ENCODE measurements around the gene ZDHHC7.

The ZDHHC7 gene

DNA sequence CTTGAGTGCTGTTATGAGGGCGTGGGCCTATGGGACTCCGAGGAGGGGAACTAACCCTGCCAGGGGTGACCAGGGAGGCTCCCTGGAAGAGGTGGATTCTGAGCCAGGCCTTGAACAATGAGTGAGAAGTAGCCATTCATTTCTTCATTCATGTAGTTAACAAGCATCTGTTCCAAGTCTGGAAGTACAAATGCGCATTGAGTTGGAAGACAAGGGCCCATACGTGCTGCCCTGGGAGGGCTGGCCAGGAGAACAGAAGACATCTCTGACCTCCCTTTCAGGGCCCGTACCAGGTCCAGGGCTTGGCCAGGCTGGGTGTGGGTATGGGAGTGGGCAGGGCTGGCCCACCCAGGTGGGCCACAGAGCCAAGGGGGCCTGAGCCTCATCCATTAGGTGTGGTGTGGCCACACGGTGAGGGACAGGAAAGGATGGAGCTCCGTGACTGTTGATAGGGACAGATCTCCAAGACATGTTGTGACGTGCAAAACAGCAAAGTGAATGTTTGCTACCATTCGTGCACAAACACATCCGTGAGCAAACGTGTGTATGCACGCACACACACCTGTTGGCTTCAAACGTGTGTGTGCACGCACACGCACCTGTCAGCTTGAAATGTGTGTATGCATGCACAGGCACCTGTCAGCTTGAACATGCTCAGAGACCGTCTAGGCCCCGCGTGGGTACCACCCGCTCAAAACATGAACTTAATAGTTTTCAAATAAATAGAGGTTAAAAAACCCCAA is 46.8 kb downstream of the ZDHHC7 start:
- no peak for DNase-seq (ENCODE audit: low spot score)

DNA sequence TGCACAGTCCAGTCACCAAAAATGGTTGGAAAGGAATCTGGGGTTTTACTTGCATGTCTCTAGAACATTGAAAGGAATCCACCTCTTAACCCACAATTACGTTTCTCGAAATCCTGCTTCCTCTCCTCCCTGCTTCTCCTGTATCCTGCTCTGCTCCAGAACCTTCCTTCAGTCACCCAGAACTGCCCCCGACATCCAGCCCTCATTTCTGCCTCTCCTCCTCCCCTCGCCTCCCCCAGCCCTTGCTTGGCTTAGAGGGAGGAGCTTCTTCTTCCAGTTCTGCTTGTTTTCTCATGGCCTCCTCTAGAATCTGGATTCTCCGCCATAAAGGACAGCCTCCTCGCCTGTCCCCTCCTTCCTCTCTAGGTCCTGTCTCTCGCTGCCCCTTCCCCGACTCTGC is 48.3 kb downstream of the ZDHHC7 start:
- no peak for DNase-seq (ENCODE audit: low spot score)

DNA sequence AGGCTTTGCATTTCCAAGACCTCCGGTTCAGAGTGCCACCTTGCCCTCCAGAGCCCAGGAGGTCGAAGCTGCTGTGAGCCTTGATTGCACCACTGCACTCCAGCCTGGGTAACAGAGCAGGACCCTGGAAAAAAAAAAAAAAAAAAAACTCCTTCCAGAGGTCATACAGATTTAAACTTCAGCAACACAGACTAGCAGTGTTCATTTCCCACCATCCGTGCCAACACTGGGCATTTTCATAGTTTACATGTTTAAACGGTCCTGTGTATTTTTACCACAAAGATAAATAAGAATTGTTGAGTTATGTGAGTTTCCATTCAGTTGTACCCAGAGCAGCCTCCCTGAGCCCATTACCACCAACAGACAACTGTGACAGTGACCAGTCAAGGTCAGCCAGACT is 50.4 kb downstream of the ZDHHC7 start:
- no peak for DNase-seq (ENCODE audit: low spot score)

DNA sequence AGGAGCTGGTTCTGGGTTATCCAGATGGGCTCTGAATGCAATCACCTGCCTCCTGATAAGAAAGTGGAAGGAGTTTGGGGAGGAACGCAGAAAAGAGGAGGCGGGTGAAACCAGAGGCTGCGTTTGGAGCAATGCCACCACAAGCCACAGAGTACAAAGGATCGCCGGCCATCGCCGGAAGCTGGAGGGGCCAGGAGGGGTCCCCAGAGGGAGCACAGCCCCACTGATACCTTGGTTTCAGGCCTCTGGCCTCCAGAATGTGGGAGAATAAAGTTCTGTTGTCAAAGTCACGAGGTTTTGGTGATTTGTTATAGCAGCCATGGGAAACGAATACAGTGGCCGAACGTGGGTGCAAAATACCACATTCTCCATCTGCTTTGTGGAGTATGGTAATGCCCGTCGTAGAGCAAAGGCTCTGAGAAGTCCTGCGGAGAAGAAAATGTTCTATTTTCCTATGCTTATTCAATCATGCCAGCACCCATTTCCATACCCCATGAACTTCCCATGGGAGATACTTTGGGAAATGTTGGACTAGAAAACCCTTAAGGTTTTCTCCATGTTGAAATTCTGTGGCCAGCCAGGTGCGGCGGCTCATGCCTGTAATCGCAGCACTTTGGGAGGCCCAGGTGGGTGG is 51.4 kb downstream of the ZDHHC7 start:
- DNase-seq (ENCODE audit: low spot score), result no peak

DNA sequence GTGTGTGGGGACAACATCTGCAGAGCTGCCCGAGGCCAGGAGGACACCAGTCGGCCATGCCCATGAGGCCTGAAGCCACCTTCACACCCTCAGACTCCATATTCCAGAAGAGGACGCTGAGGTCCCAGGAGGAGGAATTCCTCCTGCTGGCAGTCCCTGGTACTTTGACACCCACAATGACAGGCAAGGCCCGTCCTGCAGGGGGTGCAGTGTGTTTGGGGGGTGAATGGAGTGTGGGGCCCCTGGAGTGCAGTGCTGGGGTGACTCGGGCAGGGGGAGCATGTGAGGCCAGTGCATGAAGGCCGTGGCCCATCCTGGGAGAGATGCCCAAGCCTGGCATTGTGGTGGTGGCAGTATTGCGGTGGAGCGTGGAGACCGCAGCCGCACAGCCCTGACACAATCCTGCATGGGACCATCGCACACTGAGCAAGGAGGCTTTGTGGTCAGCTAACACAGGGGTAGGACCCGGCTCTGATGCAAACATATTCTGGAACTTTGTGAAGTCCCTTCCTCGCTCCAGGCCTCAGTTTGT is 52.2 kb downstream of the ZDHHC7 start:
- DNase-seq (ENCODE audit: low spot score), result no peak

DNA sequence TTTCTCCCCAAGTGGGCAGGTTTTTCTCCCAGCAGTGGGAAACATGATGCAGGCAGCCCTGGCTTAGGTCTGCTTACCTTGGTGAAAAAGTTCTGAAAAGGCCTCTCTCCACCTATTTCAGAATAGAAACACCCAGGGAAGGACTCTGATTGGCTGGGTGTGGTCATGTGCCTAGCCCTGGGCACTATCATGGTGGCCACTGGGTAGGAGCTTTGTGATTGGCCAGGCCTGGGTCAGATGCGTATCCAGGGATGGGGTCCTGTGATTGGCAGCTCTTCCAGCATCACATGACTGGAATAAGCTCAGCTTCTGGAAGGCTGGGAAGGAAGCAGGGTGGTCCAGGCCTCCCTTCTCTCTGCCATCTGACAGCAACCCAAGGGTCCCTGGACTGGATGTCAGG is 53.5 kb downstream of the ZDHHC7 start:
- DNase-seq (ENCODE audit: low spot score), result no peak

DNA sequence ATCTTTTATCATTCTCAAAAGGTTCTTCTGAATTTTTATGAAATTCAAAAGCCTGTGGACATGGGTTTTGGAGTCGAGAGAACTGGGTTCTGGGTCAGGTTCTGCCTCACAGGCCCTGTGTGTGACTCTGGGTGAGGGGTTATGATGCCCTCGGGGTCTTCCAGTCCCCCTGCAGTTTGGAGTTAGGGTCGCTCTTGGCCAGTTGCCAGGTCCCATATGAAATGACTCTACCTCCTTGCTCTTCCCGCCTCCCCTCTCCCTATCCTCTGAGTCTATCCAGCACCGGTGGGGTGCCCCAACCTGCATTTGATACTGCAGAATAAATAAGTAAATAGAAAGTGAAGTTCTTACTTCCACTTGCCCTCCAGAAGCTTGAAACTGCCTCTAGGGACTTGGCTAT is 54.1 kb downstream of the ZDHHC7 start:
- no peak for DNase-seq (ENCODE audit: low spot score)

DNA sequence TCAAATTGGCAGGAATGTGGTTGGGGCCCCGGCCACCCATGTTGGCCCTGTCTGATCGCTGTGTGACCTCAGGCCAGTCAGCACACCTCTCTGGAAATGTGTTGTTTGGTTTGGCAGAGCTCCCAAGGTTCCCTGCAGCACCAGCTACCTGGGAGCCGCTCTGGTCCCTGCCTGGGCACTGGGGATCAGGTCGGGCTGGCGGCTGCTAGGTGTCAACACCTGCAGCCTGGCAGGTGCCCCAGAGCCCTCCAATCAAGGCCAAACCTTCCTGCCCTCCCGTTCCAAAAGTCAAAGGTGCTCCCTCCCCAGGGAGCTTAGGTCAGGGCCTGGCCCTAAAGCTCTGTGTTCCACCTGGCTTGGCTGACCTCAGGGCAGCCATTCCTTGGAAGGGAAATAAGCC is 55.9 kb downstream of the ZDHHC7 start:
- DNase-seq (ENCODE audit: low spot score), result no peak

DNA sequence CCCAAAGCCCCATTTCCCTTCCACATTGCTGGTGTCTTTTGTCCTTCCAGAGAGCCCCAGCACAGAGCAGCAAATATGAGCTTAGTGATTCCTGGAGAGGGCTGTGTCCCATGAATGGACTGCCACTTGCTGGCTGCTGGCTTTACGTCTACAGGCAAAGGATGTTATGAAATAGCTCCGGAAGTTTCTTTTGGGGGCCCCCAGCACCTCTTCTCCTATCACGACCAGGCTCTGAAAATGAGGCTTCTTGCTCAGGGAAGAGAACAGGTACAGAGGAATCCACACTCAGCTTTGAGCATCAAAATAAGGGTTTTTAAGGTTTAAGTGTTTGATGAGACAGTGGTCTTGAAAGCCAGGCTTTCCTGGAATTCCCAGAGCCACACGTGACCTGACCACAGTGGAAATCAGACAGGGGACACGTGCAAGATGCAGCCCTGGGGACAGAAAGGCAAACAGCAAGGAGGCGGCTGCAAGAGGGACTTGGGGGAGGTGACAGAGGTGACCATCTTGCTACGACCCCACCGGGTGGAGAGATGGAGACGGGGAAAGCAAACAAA is 58.1 kb downstream of the ZDHHC7 start:
- DNase-seq (ENCODE audit: low spot score), result no peak

DNA sequence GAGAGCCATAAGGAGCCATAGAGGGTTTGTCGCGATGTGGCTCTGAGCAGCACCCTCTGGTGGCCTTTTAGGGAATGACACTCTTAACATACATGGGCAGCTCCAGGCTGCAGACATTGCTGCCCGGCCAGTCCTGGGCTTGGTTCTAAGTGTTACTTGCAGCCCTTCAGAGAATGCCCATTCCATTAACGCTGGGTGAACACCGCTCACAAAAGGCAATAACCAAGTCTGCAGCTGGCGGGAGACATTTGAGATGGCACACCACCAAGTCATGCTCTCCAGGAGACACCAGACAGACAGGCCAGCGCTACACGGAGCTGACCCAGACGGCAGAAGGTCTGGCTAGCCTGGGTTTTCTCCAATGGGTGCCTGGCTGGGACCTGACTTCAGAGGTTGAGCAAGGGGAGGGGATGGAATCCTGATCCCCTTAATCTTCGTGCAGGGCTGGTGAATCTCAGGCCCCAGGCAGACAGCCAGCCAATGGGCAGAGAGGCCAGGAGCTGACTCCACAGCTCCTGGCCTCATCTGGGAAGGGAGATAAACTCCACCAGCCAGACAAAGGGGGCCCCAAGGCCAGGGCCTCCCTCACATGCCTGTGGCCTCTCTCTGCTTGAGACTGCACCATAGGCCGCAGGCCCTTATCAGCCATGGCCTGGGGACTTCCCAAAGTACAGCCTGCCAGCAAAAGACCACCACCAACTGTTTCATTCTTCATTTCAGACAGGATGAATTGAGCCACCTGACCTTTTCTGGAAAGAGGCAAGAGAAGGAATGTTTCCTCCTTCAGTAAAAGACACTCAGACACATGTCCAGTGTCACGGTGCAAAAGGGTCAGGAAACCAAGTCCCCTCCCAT is 58.8 kb downstream of the ZDHHC7 start:
- no peak for DNase-seq (ENCODE audit: low spot score)

DNA sequence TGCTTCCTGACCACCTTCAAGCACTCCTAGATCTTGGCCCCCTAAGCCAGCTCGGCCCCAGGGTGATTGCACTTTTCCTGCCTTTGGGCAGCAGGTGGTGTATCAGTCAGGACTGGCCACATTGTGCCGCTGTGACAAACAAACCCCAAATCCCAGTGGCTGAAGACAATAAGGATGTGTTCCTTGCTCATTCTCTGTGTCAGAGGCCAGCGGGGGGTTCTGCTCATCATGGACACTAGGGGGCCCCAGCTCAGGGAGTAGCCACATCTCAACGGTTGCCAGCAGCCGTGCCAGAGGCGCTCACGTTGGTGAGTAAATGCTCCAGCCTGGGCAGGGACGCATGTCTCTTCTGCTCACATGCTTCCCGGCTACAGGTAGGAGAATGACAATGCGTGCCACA is 60.4 kb downstream of the ZDHHC7 start:
- no peak for DNase-seq (ENCODE audit: low spot score)

DNA sequence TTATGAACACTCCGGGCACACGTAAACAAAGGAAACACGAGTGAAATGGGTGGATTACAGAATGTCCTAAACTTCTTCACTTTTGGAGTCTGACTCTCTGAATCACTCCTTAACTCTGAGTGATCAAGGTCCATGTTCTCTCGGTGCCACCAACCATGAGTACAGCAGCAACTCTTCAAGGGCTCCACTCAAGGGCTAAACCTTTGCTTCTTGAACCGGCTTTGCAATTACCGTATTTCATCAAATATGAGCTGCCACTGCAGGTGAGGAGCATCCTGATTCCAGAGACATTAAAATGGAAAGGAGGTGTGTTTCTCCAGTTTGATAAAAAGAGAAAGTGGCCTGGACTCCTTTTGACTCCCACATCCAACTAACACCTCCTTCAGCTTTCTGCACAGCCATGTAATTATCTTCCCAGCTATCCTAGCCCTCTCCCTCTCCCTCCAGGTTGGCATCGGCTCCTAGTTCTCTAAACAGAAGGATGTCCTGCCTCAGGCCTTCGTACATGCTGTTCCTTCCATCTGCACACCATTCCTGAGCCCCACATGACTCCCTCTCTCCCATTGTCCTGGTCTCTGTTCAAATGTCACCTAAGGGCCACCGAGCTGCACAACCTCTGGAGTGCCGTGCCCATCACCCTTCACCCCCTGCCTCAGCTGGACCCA is 61.4 kb downstream of the ZDHHC7 start:
- DNase-seq (ENCODE audit: low spot score), result no peak

DNA sequence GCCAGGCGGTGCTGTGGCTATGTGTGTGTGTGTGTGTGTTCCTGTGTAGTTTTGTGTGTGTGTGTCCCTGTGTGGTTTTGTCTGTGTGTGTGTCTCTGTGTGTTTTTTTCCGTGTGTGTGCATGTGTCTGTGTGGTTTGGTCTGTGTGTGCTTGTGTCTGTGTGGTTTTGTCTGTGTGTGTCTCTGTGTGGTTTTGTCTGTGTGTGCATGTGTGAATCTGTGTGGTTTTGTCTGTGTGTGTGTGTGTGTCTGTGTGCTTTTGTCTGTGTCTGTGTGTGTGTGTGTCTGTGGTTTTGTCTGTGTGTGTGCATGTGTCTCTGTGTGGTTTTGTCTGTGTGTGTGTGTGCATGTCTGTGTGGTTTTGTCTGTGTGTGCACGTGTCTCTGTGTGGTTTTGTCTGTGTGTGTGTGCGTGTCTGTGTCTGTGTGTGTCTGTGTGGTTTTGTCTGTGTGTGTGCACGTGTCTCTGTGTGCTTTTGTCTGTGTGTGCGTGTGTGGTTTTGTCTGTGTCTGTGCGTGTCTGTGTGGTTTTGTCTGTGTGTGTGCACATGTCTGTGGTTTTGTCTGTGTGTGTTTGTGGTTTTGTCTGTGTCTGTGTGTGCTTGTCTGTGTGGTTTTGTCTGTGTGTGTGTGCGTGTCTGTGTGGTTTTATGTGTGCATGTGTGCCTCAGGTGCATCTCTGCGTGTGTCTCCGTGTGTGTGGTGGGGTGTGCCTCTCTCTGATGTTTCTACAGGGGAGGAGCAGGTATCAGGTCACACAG is 62.3 kb downstream of the ZDHHC7 start:
- no peak for DNase-seq (ENCODE audit: low spot score)

DNA sequence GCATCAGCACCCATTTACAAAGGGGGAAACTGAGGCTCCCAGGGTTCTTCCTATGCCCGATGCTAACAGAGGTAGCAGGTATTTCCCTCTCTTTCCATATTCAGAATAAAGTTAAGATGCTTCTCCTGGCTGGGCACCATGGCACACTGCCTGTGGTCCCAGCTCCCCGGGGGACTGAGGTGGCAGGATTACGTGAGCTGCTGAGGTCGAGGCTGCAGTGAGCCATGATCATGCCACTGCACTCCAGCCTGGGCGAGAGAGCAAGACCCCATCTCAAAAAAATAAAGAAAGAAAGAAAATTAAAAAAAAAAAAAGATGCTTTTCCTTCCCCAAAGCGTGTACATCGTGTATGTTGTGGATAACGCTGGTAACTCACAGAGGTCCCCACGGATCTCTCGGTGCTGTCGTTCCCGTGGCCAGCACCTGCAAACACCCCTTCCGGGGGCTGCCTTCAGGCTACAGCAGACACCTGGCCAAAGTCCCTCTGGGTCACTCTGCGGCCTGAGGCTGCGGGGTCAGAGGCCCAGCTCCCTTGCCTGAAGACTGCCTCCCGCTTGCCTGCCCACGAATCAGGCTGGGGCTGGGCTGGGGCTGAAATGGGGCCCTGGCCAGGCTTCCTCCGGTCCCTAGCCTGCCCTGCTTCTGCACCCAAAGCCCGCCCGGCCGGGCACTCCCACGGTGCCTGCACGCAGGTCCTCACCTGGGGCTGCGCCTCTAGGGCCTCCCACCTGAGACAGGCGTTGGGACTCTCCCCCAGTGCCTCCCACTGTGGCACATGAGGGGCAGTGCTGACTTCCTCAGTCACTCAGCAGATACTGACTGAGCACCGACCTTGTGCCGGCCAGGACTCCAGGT is 63.1 kb downstream of the ZDHHC7 start:
- DNase-seq (ENCODE audit: low spot score), result no peak

DNA sequence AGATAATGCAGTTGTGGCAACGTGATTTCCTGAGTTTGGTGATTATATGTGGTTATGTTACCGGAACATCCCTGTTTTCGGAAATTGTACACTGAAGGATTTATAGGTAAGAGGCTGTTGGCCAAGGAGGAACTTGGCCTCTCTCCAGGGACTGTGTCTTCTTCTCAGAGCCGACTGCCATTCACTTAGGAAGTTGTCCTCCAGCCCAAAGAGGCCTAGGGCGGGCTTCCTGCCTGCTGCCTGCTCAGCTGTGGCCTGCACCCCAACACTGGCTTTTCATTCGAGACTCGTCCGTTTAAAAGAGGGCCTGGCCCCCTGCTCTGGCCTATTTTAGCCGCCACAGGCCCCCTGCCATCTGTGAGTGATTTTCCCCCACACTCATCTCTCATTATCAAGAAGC is 64.3 kb downstream of the ZDHHC7 start:
- no peak for DNase-seq (ENCODE audit: low spot score)

DNA sequence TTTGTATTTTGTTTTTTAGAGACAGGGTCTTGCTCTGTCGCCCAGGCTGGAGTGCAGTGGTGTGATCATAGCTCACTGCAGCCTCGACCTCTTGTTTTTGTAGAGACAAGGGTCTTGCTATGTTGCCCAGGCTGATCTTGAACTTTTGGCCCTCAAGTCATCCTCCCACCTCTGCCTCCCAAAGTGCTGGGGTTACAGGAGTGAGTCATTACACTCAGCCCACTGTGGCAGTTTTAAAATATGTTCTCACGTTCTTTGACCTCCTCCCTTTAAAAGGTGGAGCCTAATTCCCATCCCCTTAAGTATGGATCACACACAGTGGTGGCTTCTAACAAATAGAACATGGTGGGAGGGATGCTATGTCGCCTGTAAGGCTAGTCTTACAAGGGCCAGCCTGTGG is 67.7 kb downstream of the ZDHHC7 start:
- no peak for DNase-seq (ENCODE audit: low spot score)

DNA sequence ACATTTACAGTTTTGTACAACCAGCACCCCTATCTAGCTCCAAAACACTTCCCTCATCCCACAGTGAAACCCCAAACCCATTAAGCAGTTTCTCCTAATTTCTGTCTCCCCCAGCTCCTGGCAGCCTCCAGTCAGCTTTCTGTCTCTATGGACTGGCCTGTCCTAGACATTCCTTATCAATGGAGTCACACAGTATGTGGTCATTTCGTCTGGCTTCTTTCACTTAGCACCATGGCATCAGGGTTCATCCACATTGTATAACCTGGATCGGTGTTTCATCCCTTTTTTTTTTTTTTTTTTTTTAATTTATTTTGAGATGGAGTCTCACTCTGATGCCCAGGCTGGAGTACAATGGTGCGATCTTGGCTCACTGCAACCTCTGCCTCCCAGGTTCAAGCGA is 68.5 kb downstream of the ZDHHC7 start:
- DNase-seq (ENCODE audit: low spot score), result no peak

DNA sequence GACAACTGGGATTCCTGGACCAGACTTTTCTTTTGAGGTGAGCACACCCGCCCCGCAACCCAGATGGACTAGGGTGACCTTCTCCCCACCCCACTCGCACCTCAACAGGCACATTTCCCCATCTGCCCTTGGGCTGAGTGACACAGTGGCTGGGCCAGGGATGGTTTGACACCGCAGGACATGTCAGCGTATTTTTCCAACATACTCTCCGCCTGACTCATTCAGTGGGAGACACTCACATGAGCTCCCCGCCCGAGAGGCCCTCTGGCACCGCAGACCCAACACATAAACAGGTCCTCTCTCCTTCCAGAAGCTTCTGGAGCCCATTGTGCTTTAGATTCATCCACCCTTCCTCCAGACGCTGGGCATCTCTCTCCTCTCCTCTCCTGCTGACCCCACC is 69.4 kb downstream of the ZDHHC7 start:
- DNase-seq (ENCODE audit: low spot score), result no peak

DNA sequence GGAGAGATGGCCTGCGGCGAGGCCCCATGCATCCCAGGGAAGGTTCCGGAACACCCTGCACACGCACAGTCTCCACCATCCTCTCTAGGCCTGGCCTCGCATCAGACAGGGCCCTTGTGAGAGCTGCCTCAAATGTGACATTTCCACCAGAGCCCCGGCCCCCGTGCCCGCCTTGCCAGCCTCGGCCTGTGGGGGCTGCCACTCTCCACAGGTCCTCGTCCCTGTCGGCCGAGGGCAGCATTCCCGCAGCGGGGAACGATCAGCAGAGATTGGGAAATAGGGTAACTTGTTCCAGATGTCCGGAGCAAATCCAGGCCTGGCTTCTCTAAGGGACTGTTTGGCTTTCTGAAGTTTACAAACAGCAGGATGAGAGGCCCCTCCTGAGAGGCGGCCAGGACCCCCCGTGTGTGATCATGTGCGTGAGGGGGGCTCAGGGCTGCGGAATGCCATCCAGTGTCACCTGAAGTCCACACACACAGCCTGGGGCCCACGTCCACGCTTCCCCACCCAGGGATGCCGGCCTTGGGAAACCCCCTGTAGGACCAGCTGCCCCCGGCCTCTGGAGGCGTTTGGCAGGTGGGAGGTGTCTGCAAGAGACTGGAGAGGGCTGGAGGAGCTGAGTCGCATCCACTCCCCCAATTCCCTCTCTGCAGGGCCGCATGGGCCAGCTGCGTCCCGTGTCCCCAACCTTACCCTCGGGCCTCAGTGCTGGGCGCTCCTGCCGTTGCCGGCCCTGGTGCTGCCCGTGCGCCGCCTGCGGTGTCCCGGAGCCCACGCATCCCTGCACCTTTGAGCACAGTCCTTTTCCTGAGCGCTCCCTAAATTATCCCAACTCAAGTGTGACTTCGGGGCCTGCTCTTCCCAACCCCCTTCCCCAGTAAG is 70.4 kb downstream of the ZDHHC7 start:
- no peak for DNase-seq (ENCODE audit: low spot score)

Data from left forelimb (tissue), 1 donor.